Glomerular visceral epithelial cell (primary cell): ENCODE measurements around the gene MEGF6.

Experiments
- DNase-seq: peaks from one replicate; pipeline ENCODE4 v3.0.0-alpha.2; 2016; ENCODE audit errors: extremely low spot score

The MEGF6 gene

GRCh38 chr1:3469104-3469848 lies 142.0 kb downstream of the MEGF6 start:
- DNase-seq = no peak

GRCh38 chr1:3468236-3469103 lies 142.8 kb downstream of the MEGF6 start:
- DNase-seq = peak; percentile 45

- no peak for DNase-seq
These were observed 143.9 kb downstream of the MEGF6 start for GRCh38 chr1:3467096-3468036.

- no peak for DNase-seq
These were observed 144.8 kb downstream of the MEGF6 start for GRCh38 chr1:3466366-3467075.

GRCh38 chr1:3465935-3466321 lies 145.4 kb downstream of the MEGF6 start:
- no peak for DNase-seq

GRCh38 chr1:3465091-3465934 lies 146.0 kb downstream of the MEGF6 start:
- no peak for DNase-seq

GRCh38 chr1:3464649-3465025 lies 146.7 kb downstream of the MEGF6 start:
- no peak for DNase-seq

- no peak for DNase-seq
These were observed 147.2 kb downstream of the MEGF6 start for GRCh38 chr1:3463891-3464648.

GRCh38 chr1:3463408-3463863 lies 147.9 kb downstream of the MEGF6 start:
- no peak for DNase-seq

GRCh38 chr1:3463013-3463385 lies 148.3 kb downstream of the MEGF6 start:
- no peak for DNase-seq

GRCh38 chr1:3462356-3463012 lies 148.8 kb downstream of the MEGF6 start:
- no peak for DNase-seq

GRCh38 chr1:3461934-3462275 lies 149.4 kb downstream of the MEGF6 start:
- no peak for DNase-seq

- no peak for DNase-seq
These were observed 149.9 kb downstream of the MEGF6 start for GRCh38 chr1:3461238-3461933.

- DNase-seq = peak; percentile 49
These were observed 150.6 kb downstream of the MEGF6 start for GRCh38 chr1:3460672-3461131.

- no peak for DNase-seq
These were observed 151.2 kb downstream of the MEGF6 start for GRCh38 chr1:3459940-3460671.

GRCh38 chr1:3459051-3459908 lies 152.0 kb downstream of the MEGF6 start:
- DNase-seq = no peak
